ENCODE data around the gene LRRC43.

LRRC43 gene

GRCh38 chr12:122182887-122183587 is at the start of gene LRRC43:
TSS of gene LRRC43 (plus strand) at chr12:122183123. CDS start at chr12:122183145, 22 bp downstream.
- no peaks in the 10 kb centered on the region for H3K36me3 ChIP-seq (ENCODE audit: control insufficient read depth, low read depth, low read length)
- H3K9ac ChIP-seq (ENCODE audit: low read length): no peak within 1 kb of the TSS
- H3K4me1 ChIP-seq (ENCODE audit: control insufficient read depth, low read depth, low read length): no peaks in the 10 kb centered on the region
- no peaks in the 10 kb centered on the region for H3K9me3 ChIP-seq (ENCODE audit: control insufficient read depth, low read depth, low read length)
- peak within 1 kb of the TSS; percentile 49 for H3K4me3 ChIP-seq (ENCODE audit: low read length)
- peaks cover 22% of the 10 kb centered on the region for H3K27me3 ChIP-seq (ENCODE audit: control insufficient read depth, insufficient read depth, low read length)
- H3K27ac ChIP-seq (ENCODE audit: low read length): no peak within 1 kb of the TSS

- no peak overlapping the region for H3K9ac ChIP-seq (ENCODE audit: low read length)
- H3K4me3 ChIP-seq (ENCODE audit: low read length): no peak overlapping the region
- H3K36me3 ChIP-seq (ENCODE audit: control insufficient read depth, low read depth, low read length): peaks cover 18% of the 10 kb centered on the region
- no peak overlapping the region for H3K27ac ChIP-seq (ENCODE audit: low read length)
- H3K27me3 ChIP-seq (ENCODE audit: control insufficient read depth, insufficient read depth, low read length): no peaks in the 10 kb centered on the region
- H3K4me1 ChIP-seq (ENCODE audit: control insufficient read depth, low read depth, low read length): no peaks in the 10 kb centered on the region
- no peaks in the 10 kb centered on the region for H3K9me3 ChIP-seq (ENCODE audit: control insufficient read depth, low read depth, low read length)
Observed at GRCh38 chr12:122133192-122133950, 49.6 kb upstream of the LRRC43 start.

GRCh38 chr12:122135437-122136031 is 47.4 kb upstream of the LRRC43 start:
- Histone ChIP-seq H3K4me3 (ENCODE audit: low read length) (no peak overlapping the region), H3K27me3 (ENCODE audit: control insufficient read depth, insufficient read depth, low read length) (no peaks in the 10 kb centered on the region), H3K9me3 (ENCODE audit: control insufficient read depth, low read depth, low read length) (no peaks in the 10 kb centered on the region), H3K9ac (ENCODE audit: low read length) (no peak overlapping the region), H3K4me1 (ENCODE audit: control insufficient read depth, low read depth, low read length) (no peaks in the 10 kb centered on the region), H3K27ac (ENCODE audit: low read length) (no peak overlapping the region), H3K36me3 (ENCODE audit: control insufficient read depth, low read depth, low read length) (peaks cover 6% of the 10 kb centered on the region)

GRCh38 chr12:122137229-122137628 is 45.7 kb upstream of the LRRC43 start:
- Histone ChIP-seq H3K4me3 (ENCODE audit: low read length) (no peak overlapping the region), H3K27me3 (ENCODE audit: control insufficient read depth, insufficient read depth, low read length) (no peaks in the 10 kb centered on the region), H3K4me1 (ENCODE audit: control insufficient read depth, low read depth, low read length) (no peaks in the 10 kb centered on the region), H3K9ac (ENCODE audit: low read length) (no peak overlapping the region), H3K27ac (ENCODE audit: low read length) (no peak overlapping the region), H3K9me3 (ENCODE audit: control insufficient read depth, low read depth, low read length) (peaks cover 3% of the 10 kb centered on the region), H3K36me3 (ENCODE audit: control insufficient read depth, low read depth, low read length) (peaks cover 13% of the 10 kb centered on the region)

- Histone ChIP-seq H3K9ac (ENCODE audit: low read length) (no peak overlapping the region), H3K36me3 (ENCODE audit: control insufficient read depth, low read depth, low read length) (peaks cover 14% of the 10 kb centered on the region), H3K27ac (ENCODE audit: low read length) (no peak overlapping the region), H3K4me3 (ENCODE audit: low read length) (no peak overlapping the region), H3K27me3 (ENCODE audit: control insufficient read depth, insufficient read depth, low read length) (no peaks in the 10 kb centered on the region), H3K4me1 (ENCODE audit: control insufficient read depth, low read depth, low read length) (no peaks in the 10 kb centered on the region), H3K9me3 (ENCODE audit: control insufficient read depth, low read depth, low read length) (peaks cover 8% of the 10 kb centered on the region)
Observed at GRCh38 chr12:122137681-122138080, 45.2 kb upstream of the LRRC43 start.

GRCh38 chr12:122138181-122138580 is 44.7 kb upstream of the LRRC43 start:
- Histone ChIP-seq H3K27ac (ENCODE audit: low read length) (no peak overlapping the region), H3K9ac (ENCODE audit: low read length) (no peak overlapping the region), H3K9me3 (ENCODE audit: control insufficient read depth, low read depth, low read length) (peaks cover 10% of the 10 kb centered on the region), H3K4me3 (ENCODE audit: low read length) (no peak overlapping the region), H3K4me1 (ENCODE audit: control insufficient read depth, low read depth, low read length) (no peaks in the 10 kb centered on the region), H3K36me3 (ENCODE audit: control insufficient read depth, low read depth, low read length) (peaks cover 12% of the 10 kb centered on the region), H3K27me3 (ENCODE audit: control insufficient read depth, insufficient read depth, low read length) (no peaks in the 10 kb centered on the region)

- H3K27ac ChIP-seq (ENCODE audit: low read length): no peak overlapping the region
- H3K9me3 ChIP-seq (ENCODE audit: control insufficient read depth, low read depth, low read length): peaks cover 10% of the 10 kb centered on the region
- no peak overlapping the region for H3K4me3 ChIP-seq (ENCODE audit: low read length)
- H3K27me3 ChIP-seq (ENCODE audit: control insufficient read depth, insufficient read depth, low read length): no peaks in the 10 kb centered on the region
- peaks cover 12% of the 10 kb centered on the region for H3K36me3 ChIP-seq (ENCODE audit: control insufficient read depth, low read depth, low read length)
- no peaks in the 10 kb centered on the region for H3K4me1 ChIP-seq (ENCODE audit: control insufficient read depth, low read depth, low read length)
- H3K9ac ChIP-seq (ENCODE audit: low read length): no peak overlapping the region
Observed at GRCh38 chr12:122138616-122139015, 44.3 kb upstream of the LRRC43 start.

GRCh38 chr12:122139266-122139665 is 43.7 kb upstream of the LRRC43 start:
- Histone ChIP-seq H3K9me3 (ENCODE audit: control insufficient read depth, low read depth, low read length) (peaks cover 10% of the 10 kb centered on the region), H3K27me3 (ENCODE audit: control insufficient read depth, insufficient read depth, low read length) (no peaks in the 10 kb centered on the region), H3K4me3 (ENCODE audit: low read length) (no peak overlapping the region), H3K27ac (ENCODE audit: low read length) (no peak overlapping the region), H3K9ac (ENCODE audit: low read length) (no peak overlapping the region), H3K36me3 (ENCODE audit: control insufficient read depth, low read depth, low read length) (peaks cover 12% of the 10 kb centered on the region), H3K4me1 (ENCODE audit: control insufficient read depth, low read depth, low read length) (no peaks in the 10 kb centered on the region)

GRCh38 chr12:122139941-122140340 is 43.0 kb upstream of the LRRC43 start:
- Histone ChIP-seq H3K36me3 (ENCODE audit: control insufficient read depth, low read depth, low read length) (peaks cover 12% of the 10 kb centered on the region), H3K27me3 (ENCODE audit: control insufficient read depth, insufficient read depth, low read length) (no peaks in the 10 kb centered on the region), H3K4me1 (ENCODE audit: control insufficient read depth, low read depth, low read length) (no peaks in the 10 kb centered on the region), H3K9ac (ENCODE audit: low read length) (no peak overlapping the region), H3K9me3 (ENCODE audit: control insufficient read depth, low read depth, low read length) (peaks cover 10% of the 10 kb centered on the region), H3K4me3 (ENCODE audit: low read length) (no peak overlapping the region), H3K27ac (ENCODE audit: low read length) (no peak overlapping the region)

- Histone ChIP-seq H3K36me3 (ENCODE audit: control insufficient read depth, low read depth, low read length) (peaks cover 12% of the 10 kb centered on the region), H3K27ac (ENCODE audit: low read length) (no peak overlapping the region)
Observed at GRCh38 chr12:122140467-122141257, 42.3 kb upstream of the LRRC43 start.

More at GRCh38 chr12:122140467-122141257, 42.3 kb upstream of the LRRC43 start:
- H3K9me3 ChIP-seq (ENCODE audit: control insufficient read depth, low read depth, low read length): peaks cover 10% of the 10 kb centered on the region
- H3K9ac ChIP-seq (ENCODE audit: low read length): no peak overlapping the region
- H3K4me1 ChIP-seq (ENCODE audit: control insufficient read depth, low read depth, low read length): no peaks in the 10 kb centered on the region
- no peaks in the 10 kb centered on the region for H3K27me3 ChIP-seq (ENCODE audit: control insufficient read depth, insufficient read depth, low read length)
- H3K4me3 ChIP-seq (ENCODE audit: low read length): no peak overlapping the region

Data from iPS-18a (cell line).